ENCODE results near the gene ITGAL. TPM values are rescaled to one million over a fixed set of nuclear protein-coding genes. Genes with fewer than 3 reads are reported as not detected.

Gene ITGAL
- total RNA-seq, 4 donors from 2014 or later = 1.5 to 20.2 (median 6.3) TPM

DNA sequence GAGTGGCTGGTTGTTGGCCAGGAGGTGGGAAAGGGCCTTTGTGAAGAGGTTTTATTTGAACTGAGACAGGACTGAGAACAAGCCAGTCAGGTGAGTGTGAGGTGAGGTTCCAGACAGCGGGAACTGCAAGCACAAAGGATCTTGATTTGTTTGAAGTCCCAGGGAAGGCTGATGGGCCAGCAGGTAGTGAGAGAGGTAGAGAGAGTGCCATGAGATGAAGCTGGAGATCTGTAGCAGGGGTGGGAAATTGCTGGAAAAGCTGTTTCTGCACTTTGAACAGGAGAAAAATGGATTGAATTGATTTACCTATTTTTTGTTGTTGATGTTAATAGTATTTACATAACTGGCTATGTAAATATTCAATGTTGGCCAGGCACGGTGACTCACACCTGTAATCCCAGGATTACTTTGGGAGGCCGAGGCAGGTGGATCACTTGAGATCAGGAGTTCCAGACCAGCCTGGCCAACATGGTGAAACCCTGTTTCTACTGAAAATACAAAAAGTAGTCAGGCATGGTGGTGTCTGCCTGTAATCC lies 35.0 kb upstream of the ITGAL start:
- ATAC-seq (ENCODE audit: low FRiP score) (no peak), DNase-seq (ENCODE audit: low spot score) (no peak)
- TF ChIP-seq, protein P1, sequence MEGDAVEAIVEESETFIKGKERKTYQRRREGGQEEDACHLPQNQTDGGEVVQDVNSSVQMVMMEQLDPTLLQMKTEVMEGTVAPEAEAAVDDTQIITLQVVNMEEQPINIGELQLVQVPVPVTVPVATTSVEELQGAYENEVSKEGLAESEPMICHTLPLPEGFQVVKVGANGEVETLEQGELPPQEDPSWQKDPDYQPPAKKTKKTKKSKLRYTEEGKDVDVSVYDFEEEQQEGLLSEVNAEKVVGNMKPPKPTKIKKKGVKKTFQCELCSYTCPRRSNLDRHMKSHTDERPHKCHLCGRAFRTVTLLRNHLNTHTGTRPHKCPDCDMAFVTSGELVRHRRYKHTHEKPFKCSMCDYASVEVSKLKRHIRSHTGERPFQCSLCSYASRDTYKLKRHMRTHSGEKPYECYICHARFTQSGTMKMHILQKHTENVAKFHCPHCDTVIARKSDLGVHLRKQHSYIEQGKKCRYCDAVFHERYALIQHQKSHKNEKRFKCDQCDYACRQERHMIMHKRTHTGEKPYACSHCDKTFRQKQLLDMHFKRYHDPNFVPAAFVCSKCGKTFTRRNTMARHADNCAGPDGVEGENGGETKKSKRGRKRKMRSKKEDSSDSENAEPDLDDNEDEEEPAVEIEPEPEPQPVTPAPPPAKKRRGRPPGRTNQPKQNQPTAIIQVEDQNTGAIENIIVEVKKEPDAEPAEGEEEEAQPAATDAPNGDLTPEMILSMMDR (IDR thresholded peaks at IDR 0.05) = no peak

DNA sequence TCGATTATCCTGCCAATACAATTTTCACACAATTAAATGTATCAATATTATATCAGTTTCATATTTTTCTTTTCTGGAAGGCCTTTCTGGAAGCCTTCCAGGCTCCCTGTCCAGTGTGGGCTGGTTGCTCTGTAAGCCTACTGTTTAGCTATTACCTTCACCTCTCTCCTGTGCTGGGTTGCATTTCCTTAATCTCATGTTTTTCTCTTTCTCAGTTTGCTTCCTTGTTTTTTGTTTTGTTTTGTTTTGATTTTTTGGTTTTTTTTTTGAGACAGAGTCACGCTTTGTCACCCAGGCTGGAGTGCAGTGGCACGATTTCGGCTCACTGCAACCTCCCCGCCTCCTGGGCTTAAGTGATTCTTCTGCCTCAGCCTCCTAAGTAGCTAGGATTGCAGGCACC lies 33.7 kb upstream of the ITGAL start:
- ATAC-seq (ENCODE audit: low FRiP score) = no peak
- no peak for DNase-seq (ENCODE audit: low spot score)

DNA sequence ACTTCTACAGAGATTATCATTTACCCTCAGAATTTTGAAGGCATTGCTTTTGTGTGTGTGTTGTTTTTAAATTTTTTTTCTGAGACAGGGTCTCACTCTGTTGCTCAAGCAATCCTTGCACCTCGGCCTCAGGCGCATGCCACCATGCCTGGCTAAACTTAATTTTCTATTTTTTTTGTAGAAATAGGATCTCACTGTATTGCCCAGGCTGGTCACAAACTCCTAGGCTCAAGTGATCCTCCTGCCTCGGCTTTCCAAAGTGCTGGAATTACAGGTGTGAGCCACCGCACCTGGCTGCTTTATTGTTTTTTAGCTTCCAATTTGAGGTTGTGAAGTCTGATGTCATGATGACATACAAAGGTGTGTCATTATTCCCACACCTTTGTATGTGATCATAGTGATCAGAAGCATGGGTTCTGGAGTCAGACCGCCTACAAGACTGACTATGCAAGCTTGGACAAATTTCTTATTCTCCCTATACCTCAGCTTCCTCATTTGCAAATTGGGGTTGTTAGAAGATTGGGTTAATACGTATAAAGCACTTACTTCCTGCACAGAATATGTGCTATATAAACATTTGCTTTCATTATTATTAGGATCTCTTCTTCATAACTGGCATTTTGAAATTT lies 32.7 kb upstream of the ITGAL start:
- ATAC-seq (ENCODE audit: low FRiP score) = no peak
- DNase-seq (ENCODE audit: low spot score) = no peak
- TF ChIP-seq, protein P1 (IDR thresholded peaks at IDR 0.05) = no peak

More for the DNA sequence above, 33.7 kb upstream of the ITGAL start:
- TF ChIP-seq, protein P1 (IDR thresholded peaks at IDR 0.05) = no peak

DNA sequence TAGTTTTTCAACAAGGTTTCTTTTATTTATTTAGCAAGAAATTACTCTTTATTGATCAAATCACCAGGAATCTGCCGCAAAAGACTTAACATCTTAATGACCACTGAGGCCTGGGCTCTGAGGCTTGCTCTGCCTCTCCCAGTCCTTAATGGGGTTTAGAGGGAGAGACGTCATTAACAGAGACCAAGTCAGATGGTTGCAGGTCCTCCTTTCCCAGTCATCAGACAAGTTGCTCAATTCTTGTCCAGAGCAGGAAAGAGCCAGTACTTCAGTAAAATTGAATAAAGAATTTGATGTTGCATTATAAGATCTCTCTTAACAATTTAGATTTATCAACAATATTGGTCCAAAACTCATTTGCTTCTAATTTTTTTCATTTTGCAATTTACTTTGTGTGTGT lies 28.9 kb upstream of the ITGAL start:
- TF ChIP-seq, protein P1 (IDR thresholded peaks at IDR 0.05) = no peak
- DNase-seq (ENCODE audit: low spot score) = no peak
- ATAC-seq (ENCODE audit: low FRiP score) = no peak

DNA sequence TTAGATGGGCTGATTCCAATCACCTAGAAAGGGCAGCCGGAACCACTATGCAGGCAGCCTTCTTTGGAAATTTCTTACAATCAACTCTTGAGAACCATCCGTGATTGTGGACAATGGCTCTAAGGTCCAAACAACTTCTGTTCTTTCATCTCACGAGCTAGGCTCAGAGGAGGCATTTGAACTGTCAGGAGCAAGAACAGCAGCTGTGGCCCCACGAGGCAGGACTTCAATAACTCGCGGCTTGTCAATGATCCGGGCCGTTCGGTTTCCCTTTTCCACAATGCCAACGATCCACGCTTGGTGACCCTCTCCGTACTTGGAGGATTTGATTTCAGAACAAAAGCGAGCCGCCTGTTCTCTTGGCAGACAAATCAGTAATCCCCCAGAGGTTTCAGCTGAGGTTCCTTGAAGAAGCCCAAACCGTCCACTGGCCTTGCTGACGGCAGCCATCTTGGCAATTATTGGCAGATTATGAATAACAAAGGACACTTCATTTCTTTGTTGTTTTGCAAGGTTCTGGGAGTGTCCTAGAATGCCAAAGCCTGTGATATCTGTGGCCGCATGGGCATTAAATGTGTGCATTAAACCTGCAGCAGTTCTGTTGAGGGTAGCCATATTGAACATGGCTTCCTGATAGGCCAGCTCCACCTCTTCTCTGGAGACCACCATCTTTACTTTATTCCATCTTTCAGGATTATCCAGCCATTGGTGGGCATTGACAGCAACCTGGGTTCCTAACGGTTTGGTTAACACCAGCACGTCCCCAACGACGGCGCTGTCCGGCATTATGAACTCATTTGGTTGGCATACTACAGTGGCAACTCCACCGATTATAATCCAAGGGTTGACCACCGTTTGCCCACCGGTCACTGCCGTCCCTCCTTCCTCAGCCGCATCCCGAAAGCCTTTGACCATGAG lies 28.1 kb upstream of the ITGAL start:
- DNase-seq (ENCODE audit: low spot score) (no peak), ATAC-seq (ENCODE audit: low FRiP score) (no peak)
- TF ChIP-seq, protein P1 (IDR thresholded peaks at IDR 0.05) = no peak

DNA sequence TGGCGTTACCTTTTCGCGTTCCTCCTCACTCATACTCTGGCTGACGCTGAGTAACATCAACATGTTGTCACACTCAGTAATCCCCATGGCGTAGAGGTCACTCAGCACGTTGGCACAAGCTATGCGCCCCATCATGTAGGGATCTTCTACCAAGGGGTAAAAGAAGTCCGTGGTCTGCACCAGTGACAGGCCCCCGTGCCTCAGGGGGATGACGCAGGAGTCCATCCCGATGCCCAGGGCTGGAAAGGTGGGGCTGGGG lies 27.5 kb upstream of the ITGAL start:
- ATAC-seq (ENCODE audit: low FRiP score) (no peak), DNase-seq (ENCODE audit: low spot score) (no peak)

More for the DNA sequence above, 27.5 kb upstream of the ITGAL start:
- TF ChIP-seq, protein P1 (IDR thresholded peaks at IDR 0.05) = no peak
